Astrocyte of the spinal cord (primary cell): ENCODE measurements around the gene SMDT1.

Experiments used
- DNase-seq: peaks from one replicate; pipeline ENCODE4 v3.0.0; 2011; ENCODE audit warnings: low read depth, low spot score
- H3K4me3 ChIP-seq: 2 replicates; pipeline ENCODE4 v1.5.1; 2011; ENCODE audit warnings: low read depth, mild to moderate bottlenecking, low read length, moderate library complexity
- in situ Hi-C: cut with HindIII; loops from 2 replicates; pipeline ENCODE4 v1.10.0; 2017; ENCODE audit warnings: low sequenced_read_pairs
- TF ChIP-seq, protein P1 (sequence below): IDR thresholded peaks from 2 replicates; pipeline ENCODE4 v1.5.1; 2012; ENCODE audit warnings: low read depth, mild to moderate bottlenecking, low read length, inconsistent platforms

Gene SMDT1, protein sequence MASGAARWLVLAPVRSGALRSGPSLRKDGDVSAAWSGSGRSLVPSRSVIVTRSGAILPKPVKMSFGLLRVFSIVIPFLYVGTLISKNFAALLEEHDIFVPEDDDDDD

DNA sequence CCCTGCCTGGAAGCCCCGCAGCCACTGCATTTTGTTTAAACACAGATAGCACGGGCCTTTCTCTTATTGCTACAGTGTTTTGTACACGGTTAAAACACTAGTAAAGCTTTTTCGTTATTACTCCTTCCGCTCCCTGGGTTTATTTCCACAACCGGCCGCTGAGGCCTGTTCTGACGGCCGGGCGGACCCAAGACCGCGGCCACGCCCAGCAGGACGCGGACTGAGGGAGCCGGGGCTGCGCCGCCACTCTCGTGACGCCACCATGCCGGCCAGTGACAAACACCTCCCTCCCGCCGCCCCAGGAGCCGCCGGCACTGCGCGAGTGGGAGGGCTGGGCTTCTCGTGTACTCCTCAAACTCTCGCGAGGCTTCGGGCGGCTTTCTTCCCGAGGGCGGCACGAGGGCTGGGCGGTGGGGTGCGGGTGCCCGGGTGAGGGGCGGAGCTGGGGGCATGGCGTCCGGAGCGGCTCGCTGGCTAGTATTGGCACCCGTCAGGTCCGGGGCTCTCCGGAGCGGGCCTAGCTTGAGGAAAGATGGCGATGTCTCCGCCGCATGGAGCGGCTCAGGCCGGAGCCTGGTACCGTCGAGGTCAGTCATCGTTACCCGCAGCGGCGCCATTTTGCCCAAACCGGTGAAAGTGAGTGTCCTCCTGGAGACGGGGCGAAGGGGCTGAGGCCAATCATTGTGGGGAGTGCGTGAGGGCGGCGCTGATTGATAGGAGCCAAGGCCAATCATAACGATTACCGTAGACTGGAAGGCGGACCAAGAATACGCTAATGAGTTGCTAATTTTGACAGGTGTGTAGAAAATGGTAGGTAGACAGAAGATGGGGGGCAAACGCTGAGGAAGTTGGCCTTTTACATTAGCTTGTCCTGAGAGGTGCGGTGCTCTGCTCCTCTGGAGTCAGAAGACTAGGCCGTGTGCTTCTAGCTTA lies at the start of gene SMDT1:
TSS of gene SMDT1 (plus strand) at position 382 of the 933 bp plus-strand sequence. CDS start at position 451, 69 bp downstream.
- in situ Hi-C loops: no loop called here
- peak; percentile 99 for DNase-seq
- peak within 1 kb of the TSS; percentile 60 for H3K4me3 ChIP-seq
- TF ChIP-seq, protein P1, sequence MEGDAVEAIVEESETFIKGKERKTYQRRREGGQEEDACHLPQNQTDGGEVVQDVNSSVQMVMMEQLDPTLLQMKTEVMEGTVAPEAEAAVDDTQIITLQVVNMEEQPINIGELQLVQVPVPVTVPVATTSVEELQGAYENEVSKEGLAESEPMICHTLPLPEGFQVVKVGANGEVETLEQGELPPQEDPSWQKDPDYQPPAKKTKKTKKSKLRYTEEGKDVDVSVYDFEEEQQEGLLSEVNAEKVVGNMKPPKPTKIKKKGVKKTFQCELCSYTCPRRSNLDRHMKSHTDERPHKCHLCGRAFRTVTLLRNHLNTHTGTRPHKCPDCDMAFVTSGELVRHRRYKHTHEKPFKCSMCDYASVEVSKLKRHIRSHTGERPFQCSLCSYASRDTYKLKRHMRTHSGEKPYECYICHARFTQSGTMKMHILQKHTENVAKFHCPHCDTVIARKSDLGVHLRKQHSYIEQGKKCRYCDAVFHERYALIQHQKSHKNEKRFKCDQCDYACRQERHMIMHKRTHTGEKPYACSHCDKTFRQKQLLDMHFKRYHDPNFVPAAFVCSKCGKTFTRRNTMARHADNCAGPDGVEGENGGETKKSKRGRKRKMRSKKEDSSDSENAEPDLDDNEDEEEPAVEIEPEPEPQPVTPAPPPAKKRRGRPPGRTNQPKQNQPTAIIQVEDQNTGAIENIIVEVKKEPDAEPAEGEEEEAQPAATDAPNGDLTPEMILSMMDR: no peak

DNA sequence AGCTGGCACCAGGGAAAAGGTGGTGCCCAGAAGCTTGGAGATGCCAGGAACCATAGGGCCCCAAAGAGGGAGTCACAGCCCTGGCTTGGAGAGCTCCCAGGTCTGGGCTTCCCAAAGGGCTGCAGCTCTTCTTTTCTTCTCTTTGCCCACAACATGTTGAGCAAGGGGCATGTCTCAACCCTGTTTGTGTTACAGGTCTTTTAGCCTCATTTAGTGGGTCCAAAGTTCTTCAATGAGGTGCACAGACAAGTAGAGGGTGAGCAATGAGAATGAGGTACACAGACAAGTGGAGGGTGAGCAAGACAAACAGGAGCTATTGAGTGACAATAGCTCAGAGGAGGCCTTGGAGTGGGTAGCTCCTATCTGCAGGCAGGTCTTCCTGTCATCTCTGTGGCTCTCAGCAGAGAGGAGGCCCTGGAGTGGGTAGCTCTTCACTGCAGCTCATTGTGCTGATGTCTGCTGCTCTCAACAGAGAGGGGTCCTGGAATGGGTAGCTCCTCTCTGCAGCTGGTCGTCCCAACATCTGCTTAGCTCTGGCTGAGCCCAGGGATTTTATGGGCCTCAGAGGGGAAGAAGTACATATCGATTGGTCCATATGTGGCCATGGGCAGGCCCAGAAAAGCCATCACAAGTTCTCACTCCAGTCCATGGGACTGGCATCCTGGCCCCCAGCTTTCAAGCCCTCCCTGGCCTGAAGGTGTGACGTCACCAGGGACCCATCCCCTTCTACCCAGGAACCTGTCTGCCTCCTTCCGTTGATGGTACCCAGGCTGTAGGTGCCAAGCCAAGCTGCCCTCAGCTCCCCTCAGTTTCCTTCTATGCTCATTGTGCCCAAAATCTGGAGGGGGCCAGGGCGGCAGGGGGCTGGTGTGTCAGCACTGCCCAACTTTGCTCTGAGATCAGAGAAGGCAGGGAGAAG lies 46.0 kb upstream of the SMDT1 start:
- in situ Hi-C loops: no loop called here
- TF ChIP-seq, protein P1: no peak
- no peak overlapping the region for H3K4me3 ChIP-seq
- no peak for DNase-seq

DNA sequence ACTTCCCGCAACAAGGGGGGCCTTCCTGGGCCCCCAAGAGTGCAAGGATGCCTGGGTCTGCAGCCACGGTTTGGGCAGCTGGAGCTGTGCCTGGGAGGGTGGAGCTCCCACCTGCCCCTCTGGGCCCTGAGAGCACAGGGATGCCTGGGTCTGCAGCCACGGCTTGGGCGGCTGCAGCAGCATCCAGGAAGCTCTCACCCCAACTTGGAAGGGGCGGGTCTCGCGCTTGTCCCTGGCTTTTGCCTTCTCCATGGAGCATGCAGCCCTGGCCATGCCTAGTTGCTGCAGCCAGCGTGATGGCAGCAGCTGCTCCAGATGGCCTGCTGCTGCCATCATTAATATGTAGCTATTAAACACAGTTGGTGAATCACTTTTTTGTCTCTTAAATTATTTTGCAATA lies 44.2 kb upstream of the SMDT1 start:
- H3K4me3 ChIP-seq: no peak overlapping the region
- no peak for DNase-seq
- TF ChIP-seq, protein P1: no peak
- in situ Hi-C loops: no loop called here

DNA sequence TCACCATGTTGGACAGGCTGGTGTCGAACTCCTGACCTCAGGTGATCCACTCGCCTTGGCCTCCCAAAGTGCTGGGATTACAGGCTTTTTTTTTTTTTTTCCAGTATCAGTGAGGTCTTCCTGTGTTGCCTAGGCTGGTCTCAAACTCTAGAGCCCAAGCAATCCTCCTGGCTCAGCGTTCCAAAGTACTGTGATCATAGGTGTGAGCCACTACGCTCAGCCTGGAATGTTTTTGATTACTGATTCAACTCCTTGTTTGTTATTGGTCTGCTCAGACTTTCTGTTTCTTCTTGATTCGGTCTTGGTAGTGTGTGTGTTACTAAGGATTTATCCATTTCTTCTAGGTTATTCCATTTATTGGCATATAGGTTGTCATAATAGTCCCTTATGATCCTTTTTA lies 40.2 kb upstream of the SMDT1 start:
- TF ChIP-seq, protein P1: no peak
- no peak for DNase-seq
- H3K4me3 ChIP-seq: no peak overlapping the region
- in situ Hi-C loops: no loop called here

DNA sequence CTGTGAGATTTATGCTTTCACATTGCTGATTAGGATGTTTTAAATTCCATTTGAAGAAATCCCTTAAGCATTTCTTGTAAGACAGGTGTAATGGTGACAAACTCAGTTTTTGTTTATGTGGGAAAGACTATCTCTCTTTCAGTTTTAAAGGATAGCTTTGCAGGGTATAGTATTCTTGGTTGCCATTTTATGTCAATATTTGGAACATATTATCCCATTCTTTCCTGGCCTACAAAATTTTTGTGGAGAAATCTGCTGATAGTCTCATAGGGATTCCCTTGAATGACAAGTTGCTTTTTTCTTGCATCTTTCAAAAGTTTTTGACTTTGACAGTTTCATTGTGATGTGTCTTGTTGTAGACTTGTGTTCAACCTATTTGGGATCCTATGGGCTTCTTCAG lies 37.7 kb upstream of the SMDT1 start:
- no peak for DNase-seq
- H3K4me3 ChIP-seq: no peak overlapping the region
- in situ Hi-C loops: no loop called here
- TF ChIP-seq, protein P1: no peak

DNA sequence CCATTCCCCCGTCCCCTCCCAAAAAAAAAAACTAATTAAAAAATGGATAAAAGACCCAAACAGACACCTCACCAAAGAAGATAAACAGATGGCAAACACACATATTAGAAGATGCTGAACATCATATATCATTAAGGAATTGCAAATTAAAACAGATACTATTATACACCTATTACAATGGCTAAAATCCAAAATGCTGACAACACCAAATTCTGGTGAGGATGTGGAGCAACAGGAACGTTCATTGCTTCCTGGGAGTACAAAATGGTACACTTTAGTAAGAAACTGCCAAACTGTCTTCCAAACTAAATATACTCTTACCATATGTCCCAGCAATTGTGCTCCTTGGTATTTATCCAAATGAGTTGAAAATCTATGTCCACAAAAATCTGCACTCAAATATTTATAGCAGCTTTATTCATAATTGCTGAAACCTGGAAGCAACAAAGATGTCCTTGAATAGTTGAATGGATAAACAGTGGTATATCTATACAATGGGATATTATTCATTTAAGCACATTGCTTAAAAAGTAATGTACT lies 28.8 kb upstream of the SMDT1 start:
- in situ Hi-C loops: no loop called here
- TF ChIP-seq, protein P1: no peak
- no peak for DNase-seq
- no peak overlapping the region for H3K4me3 ChIP-seq
